EH (cell line): Measurements from ENCODE around the gene CASKIN1.
A peak's percentile ranks its signal among the peaks of the same experiment; 100 is the strongest.

ENCODE experiments used
- DNase-seq: peaks from one replicate; pipeline ENCODE4 v3.0.0-alpha.2; 2015; ENCODE audit warnings: low read depth

Gene CASKIN1

DNA sequence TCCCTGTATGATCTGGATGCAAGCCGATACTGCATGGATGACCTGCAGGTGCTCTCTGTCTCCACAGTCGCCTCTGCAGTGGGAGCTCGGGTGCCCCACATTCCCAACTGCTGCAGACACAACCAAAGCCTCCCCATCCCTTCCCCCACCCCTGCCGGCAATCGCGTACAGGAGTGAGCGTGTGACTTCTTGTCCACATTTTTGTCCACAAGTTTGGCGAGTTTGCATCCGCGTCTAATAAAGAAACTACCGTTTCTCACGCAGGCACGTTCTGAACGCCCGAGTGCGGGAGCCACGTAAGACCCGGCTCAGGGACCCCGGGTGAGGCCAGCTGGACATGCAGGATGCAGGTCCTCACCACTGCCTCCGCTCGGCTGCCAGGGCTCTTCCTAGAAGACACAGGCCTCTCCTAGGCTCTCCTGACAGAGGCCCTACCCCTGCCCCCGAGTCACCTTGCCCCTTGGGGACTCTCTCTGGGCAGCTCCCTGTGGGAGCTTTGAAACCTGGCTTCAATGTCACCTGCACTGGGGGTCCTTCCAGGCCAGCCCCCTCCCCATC is 66.4 kb downstream of the CASKIN1 start:
- DNase-seq, result peak; percentile 73

GRCh38 chr16:2129251-2129650 is 67.2 kb downstream of the CASKIN1 start:
- peak; percentile 92 for DNase-seq

GRCh38 chr16:2127630-2128280 is 68.7 kb downstream of the CASKIN1 start:
- peak; percentile 76 for DNase-seq
